ENCODE measurements around the gene STK38L.

STK38L gene

GRCh38 chr12:27345376-27345775, 101.3 kb downstream of the STK38L start:
- no peak for DNase-seq (ENCODE audit: low read depth in 2 of 2)

GRCh38 chr12:27347779-27348178, 103.7 kb downstream of the STK38L start:
- DNase-seq (ENCODE audit: low read depth in 2 of 2), result no peak

GRCh38 chr12:27351476-27351875, 107.4 kb downstream of the STK38L start:
- DNase-seq (ENCODE audit: low read depth in 2 of 2), result no peak

- DNase-seq (ENCODE audit: low read depth in 2 of 2), result no peak
Observed at GRCh38 chr12:27355486-27355885, 111.4 kb downstream of the STK38L start.

- DNase-seq (ENCODE audit: low read depth in 2 of 2), result no peak
Observed at GRCh38 chr12:27355979-27356378, 111.9 kb downstream of the STK38L start.

- DNase-seq (ENCODE audit: low read depth in 2 of 2), result no peak
Observed at GRCh38 chr12:27359578-27360340, 115.7 kb downstream of the STK38L start.

- DNase-seq (ENCODE audit: low read depth in 2 of 2), result no peak
Observed at GRCh38 chr12:27361372-27361771, 117.3 kb downstream of the STK38L start.

- DNase-seq (ENCODE audit: low read depth in 2 of 2), result no peak
Observed at GRCh38 chr12:27366621-27367020, 122.5 kb downstream of the STK38L start.

GRCh38 chr12:27367078-27367477, 123.0 kb downstream of the STK38L start:
- DNase-seq (ENCODE audit: low read depth in 2 of 2), result no peak

Data from stimulated activated CD4-positive, alpha-beta T cell treated with anti-CD3 and anti-CD28 coated beads, Interleukin-1b, Interleukin-23, amount 100 ng/mL, for 4 hours (primary cell).